Measurements from ENCODE around the gene PIK3C2B. TPM values are rescaled to one million over a fixed set of nuclear protein-coding genes. Genes with fewer than 3 reads are reported as not detected.

The PIK3C2B gene
- total RNA-seq, 4 donors from 2014 or later, result 70.7 to 162 (median 94.5) TPM

DNA sequence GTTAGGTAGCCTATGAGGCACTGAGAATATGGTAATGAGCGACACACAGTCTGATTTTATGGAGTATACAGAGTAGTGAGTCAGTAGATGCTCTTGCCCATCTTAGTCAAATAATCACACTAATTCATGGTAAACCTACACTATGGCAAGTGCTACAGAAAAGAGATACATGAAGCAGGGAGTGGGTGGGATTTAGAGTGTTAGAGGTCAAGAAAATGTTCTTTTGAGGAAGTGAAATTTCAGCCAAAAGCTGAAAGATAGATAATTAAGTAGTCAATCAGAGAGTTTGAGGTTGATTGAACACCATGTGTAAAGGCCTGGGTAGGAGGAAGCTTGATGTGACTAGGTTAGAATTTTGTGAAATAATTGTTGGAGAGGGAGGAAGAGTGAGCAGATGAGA lies 36.3 kb upstream of the PIK3C2B start:
- Histone ChIP-seq H3K9me3 (no peaks in the 10 kb centered on the region), H3K36me3 (peaks cover 85% of the 10 kb centered on the region), H3K4me3 (no peak overlapping the region), H3K27ac (no peak overlapping the region), H3K4me1 (no peaks in the 10 kb centered on the region), H3K27me3 (no peaks in the 10 kb centered on the region)
- TF ChIP-seq POLR2A (IDR thresholded peaks at IDR 0.05), result no peak
- TF ChIP-seq EP300 (IDR thresholded peaks at IDR 0.05), result no peak
- TF ChIP-seq POLR2AphosphoS5 (IDR thresholded peaks at IDR 0.05), result no peak
- no peak for TF ChIP-seq CTCF (IDR thresholded peaks at IDR 0.05)
- no peak for DNase-seq (ENCODE audit: low spot score in 2 of 2)
- 83% methylated on average over 1 of the region's 1 CpG for WGBS

- H3K4me3 ChIP-seq, result no peak overlapping the region
- H3K27ac ChIP-seq, result no peak overlapping the region
- H3K27me3 ChIP-seq, result no peaks in the 10 kb centered on the region
- TF ChIP-seq EP300 (IDR thresholded peaks at IDR 0.05) (no peak), POLR2A (IDR thresholded peaks at IDR 0.05) (no peak), POLR2AphosphoS5 (IDR thresholded peaks at IDR 0.05) (no peak), CTCF (IDR thresholded peaks at IDR 0.05) (no peak)
- H3K36me3 ChIP-seq, result peaks cover 83% of the 10 kb centered on the region
- no peak for DNase-seq (ENCODE audit: low spot score in 2 of 2)
- 72% methylated on average over 2 of the region's 7 CpGs for WGBS
- no peaks in the 10 kb centered on the region for H3K9me3 ChIP-seq
- H3K4me1 ChIP-seq, result peaks cover 6% of the 10 kb centered on the region
These were observed 34.8 kb upstream of the PIK3C2B start for GRCh38 chr1:204529371-204529895.

DNA sequence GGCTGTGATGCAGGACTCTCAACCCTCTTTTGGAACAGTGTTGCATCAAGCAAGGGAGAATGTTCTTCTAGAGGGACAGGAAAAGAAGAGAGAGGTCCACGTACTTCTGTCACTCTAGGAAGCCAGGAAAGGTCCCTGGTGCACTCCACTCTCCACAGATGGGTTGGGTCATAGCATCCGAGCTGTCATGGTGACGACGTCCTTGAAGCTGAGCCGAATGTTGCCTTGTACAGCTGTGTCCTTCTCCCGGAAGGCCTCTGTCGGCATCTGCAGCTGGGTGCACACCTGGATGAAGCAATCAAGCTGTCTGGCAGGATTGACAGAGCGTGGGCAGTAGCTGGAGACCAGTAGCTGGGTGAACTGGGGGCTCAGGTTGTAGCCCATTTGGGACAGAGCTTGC lies 34.1 kb upstream of the PIK3C2B start:
- H3K4me3 ChIP-seq, result no peak overlapping the region
- peaks cover 9% of the 10 kb centered on the region for H3K4me1 ChIP-seq
- H3K27ac ChIP-seq, result no peak overlapping the region
- H3K27me3 ChIP-seq, result no peaks in the 10 kb centered on the region
- peaks cover 79% of the 10 kb centered on the region for H3K36me3 ChIP-seq
- DNase-seq (ENCODE audit: low spot score in 2 of 2), result no peak
- H3K9me3 ChIP-seq, result no peaks in the 10 kb centered on the region
- 82% methylated on average over 8 of the region's 8 CpGs for WGBS
- TF ChIP-seq POLR2A (IDR thresholded peaks at IDR 0.05), result no peak
- TF ChIP-seq CTCF (IDR thresholded peaks at IDR 0.05), result no peak
- no peak for TF ChIP-seq EP300 (IDR thresholded peaks at IDR 0.05)
- TF ChIP-seq POLR2AphosphoS5 (IDR thresholded peaks at IDR 0.05), result no peak

DNA sequence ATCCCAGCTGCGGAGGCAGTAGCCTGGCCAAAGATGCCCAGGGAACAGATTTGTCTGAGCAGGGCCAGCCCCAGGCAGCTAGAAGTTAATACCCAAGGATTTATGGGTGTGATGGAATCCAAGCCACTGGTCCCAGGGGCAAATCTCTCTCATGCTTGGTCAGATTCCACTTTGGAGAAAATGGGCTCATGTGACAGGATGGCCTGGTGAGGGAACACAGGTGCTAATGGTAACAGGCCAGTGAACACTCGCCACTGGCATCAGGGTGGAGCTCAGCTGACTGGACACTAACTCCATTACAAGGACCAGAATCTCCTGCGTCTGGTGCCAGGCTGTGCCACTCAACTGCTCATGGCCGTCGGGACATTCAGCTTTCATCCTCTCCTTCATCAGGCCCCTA lies 33.6 kb upstream of the PIK3C2B start:
- TF ChIP-seq POLR2AphosphoS5 (IDR thresholded peaks at IDR 0.05) (no peak), CTCF (IDR thresholded peaks at IDR 0.05) (no peak), POLR2A (IDR thresholded peaks at IDR 0.05) (no peak), EP300 (IDR thresholded peaks at IDR 0.05) (no peak)
- no peaks in the 10 kb centered on the region for H3K9me3 ChIP-seq
- no peak overlapping the region for H3K4me3 ChIP-seq
- no peaks in the 10 kb centered on the region for H3K27me3 ChIP-seq
- WGBS, result 94% methylated on average over 5 of the region's 5 CpGs
- H3K4me1 ChIP-seq, result peaks cover 9% of the 10 kb centered on the region
- H3K36me3 ChIP-seq, result peaks cover 76% of the 10 kb centered on the region
- no peak for DNase-seq (ENCODE audit: low spot score in 2 of 2)
- H3K27ac ChIP-seq, result no peak overlapping the region

GRCh38 chr1:204524986-204525385 lies 30.4 kb upstream of the PIK3C2B start:
- Histone ChIP-seq H3K36me3 (peaks cover 45% of the 10 kb centered on the region), H3K4me3 (no peak overlapping the region), H3K27me3 (no peaks in the 10 kb centered on the region), H3K9me3 (no peaks in the 10 kb centered on the region), H3K4me1 (peaks cover 22% of the 10 kb centered on the region), H3K27ac (no peak overlapping the region)
- DNase-seq (ENCODE audit: low spot score in 2 of 2), result no peak
- TF ChIP-seq POLR2A (IDR thresholded peaks at IDR 0.05), result no peak
- TF ChIP-seq CTCF (IDR thresholded peaks at IDR 0.05), result no peak
- TF ChIP-seq EP300 (IDR thresholded peaks at IDR 0.05), result no peak
- TF ChIP-seq POLR2AphosphoS5 (IDR thresholded peaks at IDR 0.05), result no peak
- WGBS, result 60% methylated on average over 3 of the region's 3 CpGs

Data from suprapubic skin (tissue), 4 donors.